OCI-M2 (cell line): ENCODE results near the gene OR8H3.
"Not testable (repeated sequence)": the region's sequence is repeated elsewhere in the genome, so short reads cannot be mapped to it uniquely, and the experiment has no call there.

ENCODE experiments used
- DNase-seq: peaks from one replicate; lab custom pipeline; 2025; ENCODE audit not compliant: unreplicated experiment; lab: John Stamatoyannopoulos, UW

Gene OR8H3

GRCh38 chr11:56122073-56122472 lies at the start of gene OR8H3:
OR8H3 (plus strand) TSS chr11:56122373; CDS start chr11:56122373, 0 bp downstream.
- DNase-seq, result no peak

DNA sequence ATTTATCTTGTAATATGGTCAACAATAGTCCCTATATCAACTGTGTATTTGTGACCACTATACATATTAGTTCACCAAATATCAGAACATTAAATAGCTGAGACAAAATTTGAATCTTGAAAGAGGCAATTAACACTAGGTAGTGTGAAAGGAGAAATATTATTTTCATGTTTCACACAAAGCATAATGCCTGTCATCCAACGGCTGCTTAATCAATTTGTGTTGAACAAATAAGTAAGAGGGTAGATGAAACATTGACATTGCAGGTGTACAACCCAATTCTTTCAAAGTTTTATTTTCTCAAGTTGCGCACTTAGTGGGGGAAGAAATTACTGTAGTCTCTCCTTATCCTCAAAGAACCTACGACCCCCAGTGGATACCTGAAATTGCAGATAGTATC lies 32.5 kb upstream of the OR8H3 start:
- no peak for DNase-seq

DNA sequence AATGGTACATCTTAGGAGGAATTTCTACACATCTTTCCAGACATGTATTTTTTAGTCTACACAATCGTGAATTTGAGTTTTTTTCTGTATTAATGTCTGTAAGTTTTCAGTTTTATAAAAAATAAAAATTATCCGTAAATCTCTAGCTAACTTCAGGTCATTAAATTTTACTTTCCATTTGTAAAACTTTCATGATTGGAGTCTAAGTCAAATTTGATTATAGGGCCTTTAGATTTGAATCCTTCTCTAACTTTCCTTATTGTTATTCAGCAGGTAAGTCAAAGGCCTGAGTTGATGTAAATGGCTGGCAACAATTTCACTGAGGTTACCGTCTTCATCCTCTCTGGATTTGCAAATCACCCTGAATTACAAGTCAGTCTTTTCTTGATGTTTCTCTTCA lies 29.2 kb upstream of the OR8H3 start, which contains the start of gene OR8I2:
Gene OR8I2 (plus strand): TSS at position 301 of the 400 bp plus-strand sequence. CDS start 0 bp downstream, at position 301.
- no peak for DNase-seq

DNA sequence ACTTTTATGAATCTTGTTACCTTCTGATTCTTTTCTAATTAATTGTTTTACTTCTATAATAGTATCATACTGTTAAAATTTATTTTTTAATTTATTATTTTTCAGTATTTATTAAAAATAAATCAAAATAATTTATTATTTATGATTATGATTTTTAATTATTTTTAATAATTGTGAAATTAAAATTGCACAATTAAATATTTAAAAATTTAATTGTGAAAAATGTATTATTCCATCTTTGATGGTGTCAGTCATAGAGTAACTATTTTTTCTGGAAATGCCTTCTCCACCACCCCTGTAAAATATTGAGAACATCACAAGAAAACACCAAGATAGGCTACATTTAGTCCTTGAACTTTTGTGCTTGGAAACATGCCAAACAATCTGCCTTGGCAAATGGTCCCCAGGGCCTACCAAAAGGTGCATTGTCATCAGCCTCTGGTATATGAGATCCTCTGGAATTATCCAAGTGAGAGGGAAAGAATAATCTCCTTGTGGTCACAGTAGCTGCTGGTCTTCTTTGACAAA lies 18.9 kb upstream of the OR8H3 start, which contains the start of gene OR8H2:
Gene OR8H2 (plus strand): TSS at position 478 of the 528 bp plus-strand sequence. CDS start 1,356 bp downstream, outside the sequence.
- no peak for DNase-seq

DNA sequence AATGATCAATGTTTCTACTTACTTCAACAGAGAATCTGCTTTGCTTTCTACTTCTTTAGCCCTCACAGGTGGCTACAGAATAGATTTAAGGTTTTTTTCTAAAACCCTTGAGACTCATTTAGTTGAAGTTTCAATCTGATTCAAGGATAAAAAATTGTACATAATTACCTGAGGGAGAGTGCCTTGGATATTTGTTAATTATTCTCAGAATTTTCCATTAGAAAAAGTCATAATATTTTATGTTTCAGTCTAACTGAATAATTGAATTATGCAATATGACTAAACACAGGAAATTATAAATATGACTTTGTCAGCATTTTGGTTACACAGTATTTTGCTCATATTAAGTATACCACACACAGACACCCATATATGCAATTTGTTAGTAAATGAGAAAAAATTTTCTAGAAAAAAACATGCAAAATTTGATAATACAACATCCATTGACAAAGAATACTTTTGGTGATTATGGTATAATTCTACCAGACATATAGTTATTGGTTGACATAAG lies 18.0 kb downstream of the OR8H3 start, which contains the start of gene OR8J3:
Gene OR8J3 (minus strand): TSS at position 51 of the 511 bp plus-strand sequence. CDS start 2,483 bp downstream, outside the sequence.
- DNase-seq, result no peak

DNA sequence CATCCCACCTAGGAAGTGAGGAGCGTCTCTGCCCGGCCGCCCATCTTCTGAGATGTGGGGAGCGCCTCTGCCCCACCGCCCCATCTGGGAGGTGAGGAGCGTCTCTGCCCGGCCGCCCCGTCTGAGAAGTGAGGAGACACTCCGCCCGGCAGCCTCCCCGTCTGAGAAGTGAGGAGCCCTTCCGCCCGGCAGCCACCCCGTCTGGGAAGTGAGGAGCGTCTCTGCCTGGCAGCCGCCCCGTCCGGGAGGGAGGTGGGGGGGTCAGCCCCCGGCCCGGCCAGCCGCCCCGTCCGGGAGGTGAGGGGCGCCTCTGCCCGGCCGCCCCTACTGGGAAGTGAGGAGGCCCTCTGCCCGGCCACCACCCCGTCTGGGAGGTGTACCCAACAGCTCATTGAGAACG lies 21.5 kb downstream of the OR8H3 start:
- DNase-seq, result not testable (repeated sequence)

DNA sequence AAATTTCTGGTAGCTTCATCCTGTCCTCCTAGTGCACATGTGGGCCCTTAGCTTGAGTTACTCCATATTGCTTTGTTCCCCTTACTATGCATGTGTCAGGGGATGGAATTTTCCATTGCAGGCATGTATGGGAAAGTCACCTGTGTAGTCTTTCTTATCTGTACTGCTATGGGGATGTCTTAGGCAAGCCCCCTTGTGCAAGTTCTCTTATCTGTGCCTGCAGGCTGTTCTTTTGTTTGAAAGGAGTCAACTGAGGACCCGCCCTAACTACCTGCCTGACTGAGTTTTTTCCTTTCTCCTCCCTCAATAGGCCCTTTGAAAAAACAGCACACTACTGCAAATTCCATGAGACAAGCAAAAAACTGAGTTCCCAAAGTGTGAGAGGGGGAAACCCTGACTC lies 29.2 kb downstream of the OR8H3 start:
- DNase-seq, result no peak

DNA sequence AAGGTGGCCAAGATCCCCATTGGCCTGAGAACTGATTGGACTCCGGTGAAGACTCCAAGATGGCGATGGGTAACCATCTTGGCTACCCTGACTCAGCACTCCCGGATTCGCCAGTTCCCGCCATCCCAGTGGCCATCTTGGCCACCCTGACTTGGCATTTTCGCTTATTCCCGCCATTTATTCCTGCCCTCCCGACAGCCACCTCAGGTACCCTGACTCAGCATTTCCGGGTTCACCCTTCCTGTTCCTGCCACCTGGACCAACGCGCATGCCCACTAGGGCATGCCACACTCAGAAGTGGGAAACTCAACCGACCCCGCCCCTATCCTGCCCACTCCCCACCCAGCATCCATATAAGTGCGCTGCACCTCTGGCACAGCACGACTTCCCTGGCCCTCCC lies 30.2 kb downstream of the OR8H3 start:
- no peak for DNase-seq

GRCh38 chr11:56160217-56160616 lies 38.0 kb downstream of the OR8H3 start, which contains the start of gene OR8K5:
OR8K5 (minus strand) TSS chr11:56160317; CDS start chr11:56160317, 0 bp downstream.
- no peak for DNase-seq

DNA sequence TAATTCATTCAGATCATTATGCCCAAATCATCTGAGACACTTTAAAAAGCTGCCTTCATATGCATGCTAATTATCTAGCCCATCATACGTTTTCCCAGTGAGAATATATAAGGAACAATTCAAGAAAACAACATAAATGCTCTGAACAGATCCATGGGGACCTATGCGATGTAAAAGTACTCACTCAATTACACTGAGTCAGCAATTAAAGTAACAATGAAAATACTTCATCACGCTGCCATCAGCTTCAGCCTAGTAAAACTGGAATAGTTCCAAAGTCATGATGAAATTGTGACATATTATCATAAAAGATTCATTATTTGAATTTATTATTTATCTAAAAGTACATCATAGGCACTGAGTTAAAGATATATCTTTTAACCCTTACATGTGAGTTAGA lies 41.6 kb downstream of the OR8H3 start:
- no peak for DNase-seq

DNA sequence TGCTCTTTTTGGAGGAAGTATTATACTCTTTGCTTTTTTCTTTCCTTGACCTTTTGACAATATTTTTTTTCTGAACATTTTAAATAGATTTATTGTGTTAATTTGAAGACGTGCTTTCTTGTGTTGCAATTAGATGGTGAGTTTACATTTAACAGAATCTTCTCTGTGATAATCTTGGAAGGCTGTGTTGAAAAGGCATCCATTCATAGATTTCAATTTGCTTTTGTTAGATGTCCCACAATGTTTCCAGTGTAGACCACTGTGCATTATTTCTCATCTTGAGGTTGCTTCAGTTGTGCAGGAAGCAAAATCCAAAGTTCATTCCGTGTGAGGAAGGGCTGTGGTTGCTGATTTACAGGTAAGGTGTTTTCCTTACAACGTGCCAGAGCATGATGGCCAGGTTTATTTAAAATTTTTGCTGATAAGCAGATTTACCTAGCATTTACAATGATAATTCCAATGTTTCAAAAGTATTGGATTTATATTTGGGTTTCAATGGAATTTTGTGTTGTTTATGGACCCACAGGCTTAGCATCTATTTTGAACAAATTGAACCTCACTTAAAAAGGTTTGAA lies 50.2 kb downstream of the OR8H3 start:
- no peak for DNase-seq
